22Rv1 (cell line): Measurements from ENCODE around the gene TLNRD1.

ENCODE experiments used
- ZFX ChIP-seq: fragments of 450-650 bp; IDR thresholded peaks from 2 replicates; pipeline ENCODE4 v1.6.1; 2017; ENCODE audit warnings: antibody characterized with exemption, borderline replicate concordance
- TF ChIP-seq, protein P1 (sequence below): fragments of 450-650 bp; IDR thresholded peaks from 2 replicates; pipeline ENCODE4 v1.5.1; 2017; ENCODE audit warnings: mild to moderate bottlenecking

DNA sequence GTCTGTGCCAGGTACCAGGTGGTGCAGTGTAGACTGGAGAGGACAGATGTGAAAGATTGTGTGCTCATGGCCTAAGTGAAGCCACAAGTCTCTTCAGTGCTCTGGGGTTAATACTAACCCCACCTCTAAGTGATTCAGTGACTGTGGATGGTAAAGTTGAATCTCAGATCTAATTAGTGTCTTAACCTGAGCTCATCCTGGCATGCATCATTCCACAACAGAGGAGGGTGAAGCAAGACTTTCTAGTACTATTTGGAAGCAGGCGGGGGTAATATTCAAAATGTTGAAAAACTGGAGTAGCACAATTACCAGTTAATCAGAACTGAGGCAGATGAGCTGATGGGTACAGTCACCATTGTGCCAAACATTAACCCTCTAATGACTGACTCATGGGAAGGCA lies 8.3 kb upstream of the TLNRD1 start:
- TF ChIP-seq, protein P1, sequence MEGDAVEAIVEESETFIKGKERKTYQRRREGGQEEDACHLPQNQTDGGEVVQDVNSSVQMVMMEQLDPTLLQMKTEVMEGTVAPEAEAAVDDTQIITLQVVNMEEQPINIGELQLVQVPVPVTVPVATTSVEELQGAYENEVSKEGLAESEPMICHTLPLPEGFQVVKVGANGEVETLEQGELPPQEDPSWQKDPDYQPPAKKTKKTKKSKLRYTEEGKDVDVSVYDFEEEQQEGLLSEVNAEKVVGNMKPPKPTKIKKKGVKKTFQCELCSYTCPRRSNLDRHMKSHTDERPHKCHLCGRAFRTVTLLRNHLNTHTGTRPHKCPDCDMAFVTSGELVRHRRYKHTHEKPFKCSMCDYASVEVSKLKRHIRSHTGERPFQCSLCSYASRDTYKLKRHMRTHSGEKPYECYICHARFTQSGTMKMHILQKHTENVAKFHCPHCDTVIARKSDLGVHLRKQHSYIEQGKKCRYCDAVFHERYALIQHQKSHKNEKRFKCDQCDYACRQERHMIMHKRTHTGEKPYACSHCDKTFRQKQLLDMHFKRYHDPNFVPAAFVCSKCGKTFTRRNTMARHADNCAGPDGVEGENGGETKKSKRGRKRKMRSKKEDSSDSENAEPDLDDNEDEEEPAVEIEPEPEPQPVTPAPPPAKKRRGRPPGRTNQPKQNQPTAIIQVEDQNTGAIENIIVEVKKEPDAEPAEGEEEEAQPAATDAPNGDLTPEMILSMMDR, result no peak
- TF ChIP-seq ZFX, result no peak
